SIG-M5 treated with dmso at 0.1 percent for 504 hours (cell line): ENCODE data around the gene IFNG.

Experiments used
- DNase-seq: peaks from one replicate; lab custom pipeline; 2025; ENCODE audit not compliant: unreplicated experiment; lab: John Stamatoyannopoulos, UW

Gene IFNG

GRCh38 chr12:68118096-68118755 is 41.3 kb downstream of the IFNG start:
- no peak for DNase-seq

GRCh38 chr12:68117661-68118060 is 41.9 kb downstream of the IFNG start:
- DNase-seq, result no peak

DNA sequence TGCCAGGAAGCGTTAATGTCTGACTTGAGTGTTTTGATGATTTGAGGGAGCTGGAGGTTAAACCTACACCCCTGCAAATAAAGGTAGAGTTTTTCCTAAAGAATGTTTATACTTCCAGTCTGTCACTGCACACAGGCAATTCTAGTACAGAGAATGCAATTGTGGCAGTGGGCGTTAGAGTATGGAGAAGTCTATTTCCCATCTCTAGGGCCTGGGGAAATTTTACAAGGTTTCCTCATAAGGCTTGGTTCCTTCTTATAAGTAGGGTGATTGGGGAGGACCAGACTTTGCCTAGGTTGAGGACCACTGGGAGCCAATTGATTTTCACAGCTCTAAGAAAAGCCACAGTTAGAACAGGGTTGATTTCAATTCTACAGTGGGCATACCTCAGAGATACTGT is 44.3 kb downstream of the IFNG start:
- no peak for DNase-seq

DNA sequence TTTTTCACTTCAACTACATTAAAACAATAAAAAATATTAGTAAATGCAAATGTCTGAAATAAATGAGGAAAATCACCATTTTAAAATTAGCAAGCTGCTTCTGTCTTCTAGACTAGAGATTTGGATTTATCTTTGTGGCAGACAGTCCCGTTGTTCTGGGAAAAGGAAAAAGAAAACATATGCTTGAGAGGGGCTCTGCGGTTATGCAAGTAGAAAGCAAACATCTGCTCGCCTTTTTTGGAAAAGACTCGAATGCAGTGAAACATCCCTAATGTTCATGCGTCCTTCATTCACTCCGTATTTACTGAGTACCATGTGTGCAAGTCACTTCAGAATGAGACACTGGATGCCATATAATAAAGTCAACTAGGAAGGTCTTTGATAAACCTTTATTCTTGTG is 44.9 kb downstream of the IFNG start:
- DNase-seq, result no peak

GRCh38 chr12:68113644-68114043 is 45.9 kb downstream of the IFNG start:
- DNase-seq, result no peak

GRCh38 chr12:68111995-68112394 is 47.5 kb downstream of the IFNG start:
- no peak for DNase-seq

GRCh38 chr12:68109444-68110217 is 49.9 kb downstream of the IFNG start:
- DNase-seq, result no peak

GRCh38 chr12:68109001-68109400 is 50.5 kb downstream of the IFNG start:
- no peak for DNase-seq

DNA sequence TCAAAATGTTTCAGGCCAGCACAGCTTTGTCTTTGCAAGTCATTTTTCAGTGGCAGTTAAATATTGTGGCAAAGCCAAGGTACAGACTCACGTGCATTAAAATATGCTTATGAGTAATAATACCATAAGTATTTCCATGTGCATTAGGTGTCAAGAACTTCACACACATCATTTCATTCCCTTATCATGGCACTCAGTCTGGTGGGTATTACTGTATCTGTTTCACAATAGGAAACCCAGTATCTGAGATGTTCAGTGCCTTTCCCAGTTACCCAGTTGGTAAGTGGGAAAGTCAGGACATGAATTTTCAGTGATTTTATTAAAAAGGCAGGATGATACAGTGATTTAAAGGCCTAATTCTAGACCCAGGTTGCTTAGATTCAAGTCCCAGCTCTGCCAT is 52.9 kb downstream of the IFNG start:
- DNase-seq, result no peak

DNA sequence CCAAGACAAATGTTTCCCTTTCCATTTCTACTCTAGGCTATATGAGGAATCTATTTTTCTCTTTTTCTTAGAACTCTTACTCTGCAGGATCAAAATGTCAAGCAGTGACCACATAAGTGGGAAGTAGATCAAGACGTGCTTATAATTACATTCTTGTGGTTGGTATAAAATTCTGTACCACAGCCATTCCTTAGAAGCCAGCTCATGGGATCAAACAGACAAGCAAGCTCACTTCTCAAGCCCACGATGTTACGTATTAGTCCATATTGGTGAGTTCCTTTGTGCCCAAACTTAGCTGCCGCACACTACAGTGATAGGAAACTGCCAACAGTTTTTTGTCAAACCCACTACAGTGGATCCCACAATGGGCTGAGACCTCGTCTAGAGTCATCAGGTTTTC is 53.4 kb downstream of the IFNG start:
- DNase-seq, result no peak
